ENCODE data around the gene SAPCD2. TPM values are rescaled to one million over a fixed set of nuclear protein-coding genes. Genes with fewer than 3 reads are reported as not detected.

SAPCD2 gene
- polyA plus RNA-seq, 1 donor (not counting 4 experiments of a cell fraction or from before 2014, with no cell fraction given), result 1.6 TPM

GRCh38 chr9:137114613-137115393 is 44.4 kb upstream of the SAPCD2 start, which contains the start of gene DPP7:
Gene DPP7 (minus strand): TSS chr9:137114733. CDS start chr9:137114713, 20 bp downstream.
- no peak for TF ChIP-seq EZH2 (IDR thresholded peaks at IDR 0.05; ENCODE audit: low read length)
- no peak for TF ChIP-seq CTCF (optimal IDR thresholded peaks at IDR 0.05 in 1 of 3, IDR thresholded peaks at IDR 0.05 in 1 of 3, conservative IDR thresholded peaks at IDR 0.05 in 1 of 3; ENCODE audit: extremely low read depth in 1 of 3, insufficient read depth in 2 of 3, low read length in 3 of 3)
- Histone ChIP-seq H4K20me1 (ENCODE audit: control insufficient read depth, extremely low read depth, insufficient read depth, low read length) (no peaks in the 10 kb centered on the region), H3K9me1 (ENCODE audit: control insufficient read depth, extremely low read depth, insufficient read depth, low read length) (no peaks in the 10 kb centered on the region), H2AFZ (ENCODE audit: control insufficient read depth, low read length) (peak within 1 kb of the TSS; percentile 33), H3K9me3 (ENCODE audit: control insufficient read depth, low read depth, low read length) (no peaks in the 10 kb centered on the region), H3K4me2 (ENCODE audit: control insufficient read depth, extremely low read depth, insufficient read depth, low read depth, low read length) (peak within 1 kb of the TSS; percentile 70), H3K36me3 (ENCODE audit: control insufficient read depth in 2 of 2, extremely low read depth in 1 of 2, insufficient read depth in 2 of 2, low read length in 2 of 2) (peaks cover 0 to 2% of the 10 kb centered on the region in 2 experiments), H3K4me1 (ENCODE audit: control insufficient read depth, extremely low read depth, insufficient read depth, low read length) (no peaks in the 10 kb centered on the region), H3K79me2 (ENCODE audit: control insufficient read depth, insufficient read depth, low read length) (no peaks in the 10 kb centered on the region), H3K27me3 (ENCODE audit: control insufficient read depth, extremely low read depth, insufficient read depth, low read length) (peaks cover 7% of the 10 kb centered on the region), H3K27ac (ENCODE audit: control insufficient read depth, insufficient read depth, low read length) (no peak within 1 kb of the TSS), H3K9ac (ENCODE audit: control insufficient read depth, extremely low read depth, insufficient read depth, low read length) (peak within 1 kb of the TSS; percentile 33), H3K4me3 (ENCODE audit: control insufficient read depth in 2 of 3, extremely low read depth in 1 of 3, insufficient read depth in 2 of 3, low read depth in 1 of 3, low read length in 3 of 3) (peak within 1 kb of the TSS; percentile 53 to 68 (median 61))
- DNase-seq (ENCODE audit: low read depth, low spot score) (no peak), FAIRE-seq (no peak)
- dilution Hi-C loops (cut with MboI; ENCODE audit: extremely low pct_ligation_motif_present, low sequenced_read_pairs), result no loop called here

GRCh38 chr9:137114220-137114612 is 43.9 kb upstream of the SAPCD2 start:
- no peaks in the 10 kb centered on the region for H4K20me1 ChIP-seq (ENCODE audit: control insufficient read depth, extremely low read depth, insufficient read depth, low read length)
- no peaks in the 10 kb centered on the region for H3K9me3 ChIP-seq (ENCODE audit: control insufficient read depth, low read depth, low read length)
- peaks cover 0 to 2% of the 10 kb centered on the region in 2 experiments for H3K36me3 ChIP-seq (ENCODE audit: control insufficient read depth in 2 of 2, extremely low read depth in 1 of 2, insufficient read depth in 2 of 2, low read length in 2 of 2)
- FAIRE-seq (no peak), DNase-seq (ENCODE audit: low read depth, low spot score) (no peak)
- no peak overlapping the region for H2AFZ ChIP-seq (ENCODE audit: control insufficient read depth, low read length)
- H3K79me2 ChIP-seq (ENCODE audit: control insufficient read depth, insufficient read depth, low read length), result no peaks in the 10 kb centered on the region
- H3K4me2 ChIP-seq (ENCODE audit: control insufficient read depth, extremely low read depth, insufficient read depth, low read depth, low read length), result peak overlapping the region; percentile 70
- H3K27me3 ChIP-seq (ENCODE audit: control insufficient read depth, extremely low read depth, insufficient read depth, low read length), result peaks cover 7% of the 10 kb centered on the region
- H3K4me1 ChIP-seq (ENCODE audit: control insufficient read depth, extremely low read depth, insufficient read depth, low read length), result no peaks in the 10 kb centered on the region
- dilution Hi-C loops (cut with MboI; ENCODE audit: extremely low pct_ligation_motif_present, low sequenced_read_pairs), result no loop called here
- H3K4me3 ChIP-seq (ENCODE audit: control insufficient read depth in 2 of 3, extremely low read depth in 1 of 3, insufficient read depth in 2 of 3, low read depth in 1 of 3, low read length in 3 of 3), result peak overlapping the region; percentile 53 to 68 (median 61)
- H3K27ac ChIP-seq (ENCODE audit: control insufficient read depth, insufficient read depth, low read length), result no peak overlapping the region
- no peak for TF ChIP-seq EZH2 (IDR thresholded peaks at IDR 0.05; ENCODE audit: low read length)
- TF ChIP-seq CTCF (optimal IDR thresholded peaks at IDR 0.05 in 1 of 3, IDR thresholded peaks at IDR 0.05 in 1 of 3, conservative IDR thresholded peaks at IDR 0.05 in 1 of 3; ENCODE audit: extremely low read depth in 1 of 3, insufficient read depth in 2 of 3, low read length in 3 of 3), result no peak
- H3K9me1 ChIP-seq (ENCODE audit: control insufficient read depth, extremely low read depth, insufficient read depth, low read length), result no peaks in the 10 kb centered on the region
- peak overlapping the region; percentile 33 for H3K9ac ChIP-seq (ENCODE audit: control insufficient read depth, extremely low read depth, insufficient read depth, low read length)
